HG03045 (cell line): Measurements from ENCODE around the gene ZNF423.
"Not testable (repeated sequence)": the region's sequence is repeated elsewhere in the genome, so short reads cannot be mapped to it uniquely, and the experiment has no call there.

Experiments used
- ATAC-seq: cut with Tn5 transposase; IDR thresholded peaks from one replicate; pipeline ENCODE4 v1.9.1; 2021; ENCODE audit warnings: mild to moderate bottlenecking, moderate library complexity; ENCODE audit not compliant: unreplicated experiment

Gene ZNF423

DNA sequence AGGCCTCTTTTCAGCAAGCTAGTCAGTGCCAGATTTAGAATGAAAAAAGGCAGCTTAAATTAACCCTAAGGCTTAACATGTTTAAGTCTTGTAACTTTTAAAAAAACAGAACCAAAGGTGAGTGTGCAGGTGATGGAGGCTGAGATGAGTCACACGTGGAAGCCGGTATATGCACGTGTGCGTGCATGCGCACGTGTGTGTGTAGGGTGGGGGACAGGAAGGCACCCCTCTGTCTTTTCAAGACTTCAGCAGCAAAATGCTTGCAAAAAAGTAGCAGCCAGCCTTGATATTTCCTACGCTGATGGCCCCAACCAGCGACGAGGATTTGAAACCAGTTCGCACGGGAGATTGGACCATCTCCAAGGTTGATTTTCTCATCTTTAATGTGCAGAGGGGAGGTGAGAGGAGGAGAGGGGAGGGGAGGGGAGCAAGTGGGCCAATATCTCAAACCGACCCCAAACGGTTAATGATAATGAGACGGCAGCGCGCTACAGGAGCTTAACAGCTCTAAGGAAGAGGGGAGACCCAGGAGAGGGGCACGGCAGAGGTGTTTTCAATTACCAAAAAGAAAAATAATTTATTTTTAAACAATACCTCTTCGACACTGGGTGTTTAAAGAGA lies 154.7 kb downstream of the ZNF423 start:
- ATAC-seq, result no peak

- no peak for ATAC-seq
Measured at GRCh38 chr16:49700251-49701064, 155.5 kb downstream of the ZNF423 start.

- ATAC-seq, result no peak
Measured at GRCh38 chr16:49699841-49700175, 156.1 kb downstream of the ZNF423 start.

DNA sequence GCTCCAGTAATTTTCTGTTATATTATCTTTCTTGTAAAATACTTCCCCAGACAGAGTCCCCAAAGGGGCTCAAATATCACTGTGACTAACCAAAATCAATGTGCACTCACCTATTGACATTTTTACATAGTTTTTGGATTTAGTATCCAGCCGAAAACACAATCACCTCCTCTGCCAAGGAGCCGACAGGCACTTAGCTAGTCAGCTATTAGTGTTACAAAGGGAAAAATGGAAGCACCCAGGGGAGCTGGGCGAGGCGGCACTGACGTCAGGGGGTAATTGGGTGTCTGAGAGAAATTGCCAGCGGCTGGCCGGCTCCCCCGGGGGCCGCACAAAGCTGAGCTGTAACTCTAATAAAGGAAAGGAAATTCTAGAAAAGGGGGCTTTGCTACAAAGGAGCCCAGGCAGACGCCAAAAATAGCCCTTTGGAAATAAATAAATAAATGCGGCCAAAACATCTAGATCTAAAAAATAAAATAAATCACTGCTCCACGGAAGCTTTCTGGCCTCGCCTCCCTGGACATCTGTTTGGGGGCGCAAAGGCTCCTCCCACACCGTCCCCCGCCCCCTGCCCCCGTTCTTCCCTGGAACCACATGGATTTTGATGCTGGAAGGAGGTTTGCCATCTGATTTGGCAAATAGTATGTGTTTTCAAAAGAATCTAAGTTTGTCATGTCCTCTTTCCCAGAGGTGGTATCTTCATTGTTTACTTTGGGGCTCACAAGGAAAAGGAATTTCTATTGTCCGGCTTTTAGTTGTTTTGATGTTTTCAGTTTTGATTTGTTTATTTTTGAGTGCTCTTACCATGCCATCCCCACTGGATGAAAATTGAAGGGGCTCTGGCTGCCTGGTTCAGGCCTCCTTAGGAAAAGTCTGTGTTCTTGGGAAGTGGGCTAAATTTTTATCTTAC lies 156.7 kb downstream of the ZNF423 start:
- ATAC-seq, result no peak

GRCh38 chr16:49698453-49698815 lies 157.5 kb downstream of the ZNF423 start:
- no peak for ATAC-seq

- no peak for ATAC-seq
Measured at GRCh38 chr16:49697631-49698452, 158.1 kb downstream of the ZNF423 start.

DNA sequence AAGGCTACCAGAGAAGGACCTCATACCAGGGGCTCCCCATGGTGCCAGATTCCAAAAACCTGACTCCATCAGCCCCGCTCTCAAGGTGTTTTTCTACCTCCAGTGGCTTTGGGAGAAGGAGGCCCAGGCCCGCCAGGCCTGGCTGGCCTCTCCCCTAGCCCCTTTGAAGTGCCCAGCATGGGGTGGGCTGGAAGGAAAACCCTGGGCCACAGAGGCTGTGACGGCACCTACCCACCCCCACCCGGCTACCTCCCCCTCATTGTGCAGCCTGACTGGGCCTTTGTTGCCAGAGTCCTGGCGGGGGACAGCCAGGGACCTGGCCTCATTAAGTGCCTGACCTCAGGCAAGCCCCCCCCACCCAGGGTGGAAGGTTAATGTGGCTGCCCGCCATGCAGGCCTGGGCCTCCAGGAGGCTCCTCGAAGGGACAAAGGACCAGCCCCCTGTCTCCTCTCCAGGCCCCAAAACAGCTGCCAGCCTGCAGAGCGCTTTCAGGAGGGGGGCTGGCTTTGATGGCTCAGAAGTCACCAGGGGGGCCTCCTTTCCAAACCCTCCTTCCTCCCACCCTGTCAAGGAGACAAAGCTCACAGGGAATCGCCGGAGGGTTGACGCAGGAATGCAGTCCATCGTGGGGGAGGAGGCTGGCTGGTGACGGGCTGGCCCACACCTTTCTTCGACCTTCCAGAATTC lies 159.4 kb downstream of the ZNF423 start:
- ATAC-seq, result no peak

- no peak for ATAC-seq
Measured at GRCh38 chr16:49695782-49696413, 160.0 kb downstream of the ZNF423 start.

DNA sequence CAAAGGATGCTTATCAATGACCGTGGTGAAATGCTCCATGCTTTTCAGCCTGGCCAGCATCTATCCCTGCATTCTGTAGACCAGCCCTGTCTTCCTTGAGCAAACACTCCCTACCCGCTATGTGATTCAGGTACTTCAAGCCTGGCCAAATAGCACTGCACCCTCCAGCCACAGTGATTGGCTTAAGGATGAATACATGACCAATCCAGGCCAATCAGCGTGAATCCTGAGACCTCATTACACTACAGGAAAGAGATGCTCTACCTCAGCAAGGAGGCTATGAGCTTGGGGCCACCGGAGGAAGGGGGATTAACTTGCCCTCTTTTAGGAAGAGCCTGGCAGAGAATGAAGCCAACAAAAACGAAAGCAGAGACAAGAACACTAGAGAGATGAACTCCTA lies 162.5 kb downstream of the ZNF423 start:
- ATAC-seq, result no peak

DNA sequence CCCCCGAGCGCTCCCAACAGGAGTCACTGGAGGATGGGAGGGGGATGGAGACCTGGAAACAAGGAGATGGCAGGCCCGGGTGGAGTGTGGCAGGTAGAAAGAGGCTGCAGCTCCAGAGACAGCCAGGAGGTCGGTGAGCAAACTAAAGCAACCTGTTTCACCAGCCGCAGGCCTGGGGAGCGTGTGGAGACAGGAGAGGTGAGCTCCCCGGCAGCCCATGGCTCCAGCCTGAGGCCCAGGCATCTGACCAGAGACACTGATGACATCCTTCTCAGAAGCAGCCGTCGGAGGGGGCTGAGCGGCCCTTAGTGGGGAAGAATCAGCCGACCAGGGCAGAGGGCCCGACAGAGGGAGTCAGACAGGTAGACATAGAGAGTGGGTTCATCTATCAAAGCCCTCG lies 165.1 kb downstream of the ZNF423 start:
- ATAC-seq, result no peak

DNA sequence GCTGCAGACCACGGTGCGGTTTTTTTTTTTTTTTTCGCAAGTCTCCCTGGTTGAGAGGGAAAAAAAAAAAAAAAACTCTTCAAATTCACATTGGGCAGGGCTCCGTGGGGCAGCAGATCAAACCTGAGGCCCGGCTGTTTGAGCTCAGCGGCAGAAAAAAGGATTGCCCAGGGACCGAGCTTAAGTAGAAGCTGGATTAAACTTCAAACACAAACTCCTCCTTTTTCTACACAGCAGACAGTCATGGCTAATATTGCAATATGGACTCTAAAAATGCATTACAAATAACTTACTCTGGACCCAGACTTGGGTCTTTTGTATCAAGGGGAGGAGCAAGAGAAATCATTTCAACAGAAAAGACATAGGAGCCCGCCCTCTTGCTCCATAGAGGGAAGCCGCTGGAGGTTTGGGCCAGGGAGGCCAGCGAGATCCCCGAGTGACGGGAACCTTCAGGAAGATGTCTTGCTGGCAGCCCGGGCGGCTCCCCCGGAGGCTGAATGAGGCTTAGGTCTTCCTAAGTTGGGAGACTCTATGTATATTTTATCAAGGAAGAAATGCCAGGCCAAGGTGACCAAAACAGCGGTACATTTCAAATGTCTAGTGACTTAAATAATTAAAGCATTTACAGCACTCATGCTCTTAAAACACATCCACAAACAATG lies 167.7 kb downstream of the ZNF423 start:
- ATAC-seq, result no peak

GRCh38 chr16:49687476-49688002 lies 168.4 kb downstream of the ZNF423 start:
- ATAC-seq, result no peak

- ATAC-seq, result no peak
Measured at GRCh38 chr16:49684696-49685095, 171.2 kb downstream of the ZNF423 start.

GRCh38 chr16:49682577-49683165 lies 173.2 kb downstream of the ZNF423 start:
- no peak for ATAC-seq

- ATAC-seq, result no peak
Measured at GRCh38 chr16:49681217-49681883, 174.6 kb downstream of the ZNF423 start.

DNA sequence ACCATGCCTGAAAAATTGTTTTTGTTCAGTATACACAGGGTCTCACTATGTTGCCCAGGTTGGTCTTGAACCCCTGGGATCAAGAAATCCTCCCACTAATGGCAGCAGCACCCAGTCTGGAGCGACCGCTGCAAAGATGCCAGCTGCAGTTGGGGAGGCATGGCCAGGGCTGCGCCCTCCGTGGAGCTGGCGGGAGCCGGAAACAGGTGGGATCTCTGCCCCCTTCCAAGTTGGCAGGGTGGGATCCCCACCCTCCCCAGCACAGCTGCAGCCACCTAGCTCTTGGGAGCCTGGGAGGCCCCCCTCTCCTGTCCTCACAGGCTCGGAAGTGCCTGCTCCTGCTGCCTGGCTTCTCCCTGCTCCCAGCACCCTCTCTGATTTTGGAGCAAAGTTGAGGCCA lies 176.8 kb downstream of the ZNF423 start:
- ATAC-seq, result no peak

DNA sequence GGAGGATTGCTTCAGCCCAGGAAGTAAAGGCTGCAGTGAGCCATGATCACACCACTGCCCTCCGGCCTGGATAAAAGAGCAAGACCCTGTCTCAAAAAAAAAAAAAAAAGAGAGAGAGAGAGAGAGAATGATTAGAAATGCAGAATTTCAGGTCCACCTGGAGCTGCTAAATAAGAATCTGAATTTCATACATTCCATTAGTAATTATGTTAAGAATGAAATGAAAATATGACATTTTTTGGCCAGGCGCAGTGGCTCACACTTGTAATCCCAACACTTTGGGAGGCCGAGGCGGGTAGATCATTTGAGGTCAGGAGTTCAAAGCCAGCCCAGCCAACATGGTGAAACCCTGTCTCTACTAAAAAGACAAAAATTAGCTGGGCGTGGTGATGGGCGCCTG lies 178.3 kb downstream of the ZNF423 start:
- ATAC-seq, result not testable (repeated sequence)

GRCh38 chr16:49675413-49675812 lies 180.5 kb downstream of the ZNF423 start:
- ATAC-seq, result no peak
